Skin epidermis (tissue), 12 donors: ENCODE results near the gene SLC25A44.

ENCODE experiments used
- H3K27ac ChIP-seq, 21 experiments: fragments of 200-600 bp; sonication (generic) in 11 of 21; one replicate each; pipeline ENCODE4 v1.5.0; 2020; ENCODE audit warnings: mild to moderate bottlenecking in 3 of 21, inconsistent platforms in 2 of 21, moderate library complexity in 2 of 21
- H3K4me3 ChIP-seq, 7 experiments: fragments of 200-600 bp; sonication (generic) in 2 of 7; one replicate each; pipeline ENCODE4 v1.5.0; 2020; ENCODE audit warnings: inconsistent platforms in 2 of 7, mild to moderate bottlenecking in 2 of 7, moderate library complexity in 1 of 7

The SLC25A44 gene

GRCh38 chr1:156251527-156251926, 57.6 kb downstream of the SLC25A44 start:
- H3K4me3 ChIP-seq, result no peak overlapping the region
- H3K27ac ChIP-seq, result peak overlapping the region in 10 of 21 experiments; percentile 22 to 70 (median 48)

- no peak overlapping the region for H3K4me3 ChIP-seq
- H3K27ac ChIP-seq, result no peak overlapping the region
Measured at GRCh38 chr1:156253634-156254033, 59.7 kb downstream of the SLC25A44 start.

GRCh38 chr1:156257711-156258110, 63.8 kb downstream of the SLC25A44 start:
- H3K4me3 ChIP-seq, result no peak overlapping the region
- peak overlapping the region in 12 of 21 experiments; percentile 2 to 67 (median 33) for H3K27ac ChIP-seq

- no peak overlapping the region for H3K4me3 ChIP-seq
- peak overlapping the region in 4 of 21 experiments; percentile 13 to 67 (median 23) for H3K27ac ChIP-seq
Measured at GRCh38 chr1:156258859-156259258, 65.0 kb downstream of the SLC25A44 start.

GRCh38 chr1:156259805-156260204, 65.9 kb downstream of the SLC25A44 start:
- H3K4me3 ChIP-seq, result no peak overlapping the region
- peak overlapping the region in 2 of 21 experiments; percentile 29 to 32 for H3K27ac ChIP-seq

- H3K27ac ChIP-seq, result peak overlapping the region in 7 of 21 experiments; percentile 4 to 46 (median 29)
- no peak overlapping the region for H3K4me3 ChIP-seq
Measured at GRCh38 chr1:156260896-156261295, 67.0 kb downstream of the SLC25A44 start.
